ENCODE measurements around the gene ERI3. TPM values are rescaled to one million over a fixed set of nuclear protein-coding genes. Genes with fewer than 3 reads are reported as not detected.

The ERI3 gene
- total and polyA plus RNA-seq, 2 of the 13 experiments (the other 11 are each of a cell fraction or from before 2014, with no cell fraction given) = 35.6 to 35.9 TPM

DNA sequence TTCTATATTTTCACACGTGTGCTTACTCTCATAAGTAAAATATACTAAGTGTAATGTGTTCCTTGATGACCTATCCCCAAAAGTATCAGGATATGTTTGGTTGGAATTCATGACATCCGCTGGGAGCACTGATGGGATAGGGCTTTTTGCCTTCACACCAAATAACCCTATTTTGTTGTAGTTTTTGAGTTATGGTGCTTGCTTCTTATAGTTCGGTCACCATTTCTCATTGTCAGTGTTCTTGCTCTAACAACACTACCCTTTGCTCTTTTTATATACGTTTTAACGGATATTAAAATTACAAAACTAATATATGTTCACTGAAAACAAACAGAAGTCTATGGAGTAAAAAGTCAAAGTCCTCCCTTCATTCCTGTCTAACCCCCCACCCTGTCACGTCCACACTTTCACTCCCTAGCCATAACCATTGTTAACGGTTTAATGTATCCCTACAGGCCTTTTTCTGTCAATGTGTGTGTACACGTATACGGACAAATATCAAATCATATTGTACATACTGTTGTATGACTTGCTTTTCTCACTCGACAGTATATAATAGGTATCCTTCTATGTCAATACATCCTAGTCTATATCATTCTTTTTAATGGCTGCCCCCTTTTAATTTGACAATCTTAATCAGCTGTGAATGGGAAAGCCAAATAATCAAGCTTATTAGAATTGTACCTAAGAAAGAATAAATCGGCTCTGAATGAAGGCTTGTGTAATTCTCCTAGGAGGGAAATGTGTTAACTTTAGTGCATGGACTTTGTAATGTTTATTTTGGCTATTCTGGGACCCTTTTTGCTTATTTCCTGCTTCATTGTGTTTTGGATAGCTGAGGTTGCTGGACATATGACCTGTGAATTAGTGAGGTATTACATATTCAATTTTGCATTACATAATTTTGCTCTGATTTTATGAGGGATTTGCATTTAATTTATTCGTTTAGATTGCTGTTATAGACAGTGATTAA lies 46.5 kb upstream of the ERI3 start (continued):
- TF ChIP-seq, protein P1, sequence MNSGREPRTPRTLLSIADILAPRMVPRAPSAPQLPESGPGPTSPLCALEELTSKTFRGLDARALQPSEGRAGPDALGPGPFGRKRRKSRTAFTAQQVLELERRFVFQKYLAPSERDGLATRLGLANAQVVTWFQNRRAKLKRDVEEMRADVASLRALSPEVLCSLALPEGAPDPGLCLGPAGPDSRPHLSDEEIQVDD (CRISPR knock-in tag; IDR thresholded peaks at IDR 0.05; ENCODE audit: borderline replicate concordance) = no peak
- TF ChIP-seq SRSF4 (IDR thresholded peaks at IDR 0.05; ENCODE audit: low read depth, low read length, poor library complexity, severe bottlenecking) (no peak), TGIF2 (CRISPR knock-in tag; IDR thresholded peaks at IDR 0.05) (no peak), ZNF678 (CRISPR knock-in tag; IDR thresholded peaks at IDR 0.05) (no peak), CAMTA2 (CRISPR knock-in tag; IDR thresholded peaks at IDR 0.05; ENCODE audit: borderline replicate concordance) (no peak), ZNF629 (CRISPR knock-in tag; conservative IDR thresholded peaks at IDR 0.05) (no peak), ZNF234 (CRISPR knock-in tag; conservative IDR thresholded peaks at IDR 0.05) (no peak), ZFP41 (CRISPR knock-in tag; IDR thresholded peaks at IDR 0.05; ENCODE audit: borderline replicate concordance) (no peak), ZNF350 (CRISPR knock-in tag; IDR thresholded peaks at IDR 0.05; ENCODE audit: borderline replicate concordance, low read depth) (no peak)
- TF ChIP-seq, protein P2, sequence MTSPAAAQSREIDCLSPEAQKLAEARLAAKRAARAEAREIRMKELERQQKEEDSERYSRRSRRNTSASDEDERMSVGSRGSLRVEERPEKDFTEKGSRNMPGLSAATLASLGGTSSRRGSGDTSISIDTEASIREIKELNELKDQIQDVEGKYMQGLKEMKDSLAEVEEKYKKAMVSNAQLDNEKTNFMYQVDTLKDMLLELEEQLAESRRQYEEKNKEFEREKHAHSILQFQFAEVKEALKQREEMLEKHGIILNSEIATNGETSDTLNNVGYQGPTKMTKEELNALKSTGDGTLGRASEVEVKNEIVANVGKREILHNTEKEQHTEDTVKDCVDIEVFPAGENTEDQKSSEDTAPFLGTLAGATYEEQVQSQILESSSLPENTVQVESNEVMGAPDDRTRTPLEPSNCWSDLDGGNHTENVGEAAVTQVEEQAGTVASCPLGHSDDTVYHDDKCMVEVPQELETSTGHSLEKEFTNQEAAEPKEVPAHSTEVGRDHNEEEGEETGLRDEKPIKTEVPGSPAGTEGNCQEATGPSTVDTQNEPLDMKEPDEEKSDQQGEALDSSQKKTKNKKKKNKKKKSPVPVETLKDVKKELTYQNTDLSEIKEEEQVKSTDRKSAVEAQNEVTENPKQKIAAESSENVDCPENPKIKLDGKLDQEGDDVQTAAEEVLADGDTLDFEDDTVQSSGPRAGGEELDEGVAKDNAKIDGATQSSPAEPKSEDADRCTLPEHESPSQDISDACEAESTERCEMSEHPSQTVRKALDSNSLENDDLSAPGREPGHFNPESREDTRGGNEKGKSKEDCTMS (CRISPR knock-in tag; conservative IDR thresholded peaks at IDR 0.05) = no peak
- TF ChIP-seq, protein P3, sequence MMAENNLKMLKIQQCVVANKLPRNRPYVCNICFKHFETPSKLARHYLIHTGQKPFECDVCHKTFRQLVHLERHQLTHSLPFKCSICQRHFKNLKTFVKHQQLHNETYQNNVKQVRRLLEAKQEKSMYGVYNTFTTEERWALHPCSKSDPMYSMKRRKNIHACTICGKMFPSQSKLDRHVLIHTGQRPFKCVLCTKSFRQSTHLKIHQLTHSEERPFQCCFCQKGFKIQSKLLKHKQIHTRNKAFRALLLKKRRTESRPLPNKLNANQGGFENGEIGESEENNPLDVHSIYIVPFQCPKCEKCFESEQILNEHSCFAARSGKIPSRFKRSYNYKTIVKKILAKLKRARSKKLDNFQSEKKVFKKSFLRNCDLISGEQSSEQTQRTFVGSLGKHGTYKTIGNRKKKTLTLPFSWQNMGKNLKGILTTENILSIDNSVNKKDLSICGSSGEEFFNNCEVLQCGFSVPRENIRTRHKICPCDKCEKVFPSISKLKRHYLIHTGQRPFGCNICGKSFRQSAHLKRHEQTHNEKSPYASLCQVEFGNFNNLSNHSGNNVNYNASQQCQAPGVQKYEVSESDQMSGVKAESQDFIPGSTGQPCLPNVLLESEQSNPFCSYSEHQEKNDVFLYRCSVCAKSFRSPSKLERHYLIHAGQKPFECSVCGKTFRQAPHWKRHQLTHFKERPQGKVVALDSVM (CRISPR knock-in tag; IDR thresholded peaks at IDR 0.05) = no peak
- TF ChIP-seq, protein P4, sequence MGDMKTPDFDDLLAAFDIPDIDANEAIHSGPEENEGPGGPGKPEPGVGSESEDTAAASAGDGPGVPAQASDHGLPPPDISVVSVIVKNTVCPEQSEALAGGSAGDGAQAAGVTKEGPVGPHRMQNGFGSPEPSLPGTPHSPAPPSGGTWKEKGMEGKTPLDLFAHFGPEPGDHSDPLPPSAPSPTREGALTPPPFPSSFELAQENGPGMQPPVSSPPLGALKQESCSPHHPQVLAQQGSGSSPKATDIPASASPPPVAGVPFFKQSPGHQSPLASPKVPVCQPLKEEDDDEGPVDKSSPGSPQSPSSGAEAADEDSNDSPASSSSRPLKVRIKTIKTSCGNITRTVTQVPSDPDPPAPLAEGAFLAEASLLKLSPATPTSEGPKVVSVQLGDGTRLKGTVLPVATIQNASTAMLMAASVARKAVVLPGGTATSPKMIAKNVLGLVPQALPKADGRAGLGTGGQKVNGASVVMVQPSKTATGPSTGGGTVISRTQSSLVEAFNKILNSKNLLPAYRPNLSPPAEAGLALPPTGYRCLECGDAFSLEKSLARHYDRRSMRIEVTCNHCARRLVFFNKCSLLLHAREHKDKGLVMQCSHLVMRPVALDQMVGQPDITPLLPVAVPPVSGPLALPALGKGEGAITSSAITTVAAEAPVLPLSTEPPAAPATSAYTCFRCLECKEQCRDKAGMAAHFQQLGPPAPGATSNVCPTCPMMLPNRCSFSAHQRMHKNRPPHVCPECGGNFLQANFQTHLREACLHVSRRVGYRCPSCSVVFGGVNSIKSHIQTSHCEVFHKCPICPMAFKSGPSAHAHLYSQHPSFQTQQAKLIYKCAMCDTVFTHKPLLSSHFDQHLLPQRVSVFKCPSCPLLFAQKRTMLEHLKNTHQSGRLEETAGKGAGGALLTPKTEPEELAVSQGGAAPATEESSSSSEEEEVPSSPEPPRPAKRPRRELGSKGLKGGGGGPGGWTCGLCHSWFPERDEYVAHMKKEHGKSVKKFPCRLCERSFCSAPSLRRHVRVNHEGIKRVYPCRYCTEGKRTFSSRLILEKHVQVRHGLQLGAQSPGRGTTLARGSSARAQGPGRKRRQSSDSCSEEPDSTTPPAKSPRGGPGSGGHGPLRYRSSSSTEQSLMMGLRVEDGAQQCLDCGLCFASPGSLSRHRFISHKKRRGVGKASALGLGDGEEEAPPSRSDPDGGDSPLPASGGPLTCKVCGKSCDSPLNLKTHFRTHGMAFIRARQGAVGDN (CRISPR knock-in tag; IDR thresholded peaks at IDR 0.05) = no peak
- TF ChIP-seq, protein P5, sequence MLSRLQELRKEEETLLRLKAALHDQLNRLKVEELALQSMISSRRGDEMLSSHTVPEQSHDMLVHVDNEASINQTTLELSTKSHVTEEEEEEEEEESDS (CRISPR knock-in tag; IDR thresholded peaks at IDR 0.05; ENCODE audit: borderline replicate concordance) = no peak
- TF ChIP-seq, protein P6, sequence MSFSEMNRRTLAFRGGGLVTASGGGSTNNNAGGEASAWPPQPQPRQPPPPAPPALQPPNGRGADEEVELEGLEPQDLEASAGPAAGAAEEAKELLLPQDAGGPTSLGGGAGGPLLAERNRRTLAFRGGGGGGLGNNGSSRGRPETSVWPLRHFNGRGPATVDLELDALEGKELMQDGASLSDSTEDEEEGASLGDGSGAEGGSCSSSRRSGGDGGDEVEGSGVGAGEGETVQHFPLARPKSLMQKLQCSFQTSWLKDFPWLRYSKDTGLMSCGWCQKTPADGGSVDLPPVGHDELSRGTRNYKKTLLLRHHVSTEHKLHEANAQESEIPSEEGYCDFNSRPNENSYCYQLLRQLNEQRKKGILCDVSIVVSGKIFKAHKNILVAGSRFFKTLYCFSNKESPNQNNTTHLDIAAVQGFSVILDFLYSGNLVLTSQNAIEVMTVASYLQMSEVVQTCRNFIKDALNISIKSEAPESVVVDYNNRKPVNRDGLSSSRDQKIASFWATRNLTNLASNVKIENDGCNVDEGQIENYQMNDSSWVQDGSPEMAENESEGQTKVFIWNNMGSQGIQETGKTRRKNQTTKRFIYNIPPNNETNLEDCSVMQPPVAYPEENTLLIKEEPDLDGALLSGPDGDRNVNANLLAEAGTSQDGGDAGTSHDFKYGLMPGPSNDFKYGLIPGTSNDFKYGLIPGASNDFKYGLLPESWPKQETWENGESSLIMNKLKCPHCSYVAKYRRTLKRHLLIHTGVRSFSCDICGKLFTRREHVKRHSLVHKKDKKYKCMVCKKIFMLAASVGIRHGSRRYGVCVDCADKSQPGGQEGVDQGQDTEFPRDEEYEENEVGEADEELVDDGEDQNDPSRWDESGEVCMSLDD (CRISPR knock-in tag; IDR thresholded peaks at IDR 0.05; ENCODE audit: borderline replicate concordance) = no peak
